GM12878 (cell line): Measurements from ENCODE around the gene OSGEP. TPM values are rescaled to one million over a fixed set of nuclear protein-coding genes. Genes with fewer than 3 reads are reported as not detected.

Source experiments
- CBX3 ChIP-seq: fragments of 200-600 bp; sonication (generic); IDR thresholded peaks from 2 replicates; pipeline ENCODE4 v1.6.1; 2016; ENCODE audit warnings: low read depth, borderline replicate concordance
- CHD2 ChIP-seq: IDR thresholded peaks from 2 replicates; pipeline ENCODE4 v1.6.1; 2011; ENCODE audit warnings: low read depth, low read length, improper control_type of control experiment, borderline replicate concordance
- E4F1 ChIP-seq: fragments of 450-650 bp; IDR thresholded peaks from 2 replicates; pipeline ENCODE4 v1.6.1; 2018; ENCODE audit warnings: borderline replicate concordance, mild to moderate bottlenecking; ENCODE audit not compliant: partially characterized antibody
- EED ChIP-seq: sonication (generic); IDR thresholded peaks from 2 replicates; pipeline ENCODE4 v1.6.1; 2016; ENCODE audit warnings: antibody characterized with exemption, low read depth
- HCFC1 ChIP-seq: fragments of 150-350 bp; IDR thresholded peaks from 2 replicates; pipeline ENCODE4 v1.6.1; 2014; ENCODE audit warnings: low read length
- LARP7 ChIP-seq: fragments of 450-650 bp; IDR thresholded peaks from 2 replicates; pipeline ENCODE4 v1.6.1; 2017; ENCODE audit warnings: mild to moderate bottlenecking
- NBN ChIP-seq: fragments of 450-650 bp; IDR thresholded peaks from 2 replicates; pipeline ENCODE4 v1.6.1; 2016
- NFXL1 ChIP-seq: fragments of 450-650 bp; IDR thresholded peaks from 2 replicates; pipeline ENCODE4 v1.6.1; 2017; ENCODE audit warnings: antibody characterized with exemption, mild to moderate bottlenecking, borderline replicate concordance
- RB1 ChIP-seq: fragments of 450-650 bp; formaldehyde crosslinking; IDR thresholded peaks from 2 replicates; pipeline ENCODE4 v1.6.1; 2017; ENCODE audit warnings: mild to moderate bottlenecking, borderline replicate concordance
- RELA ChIP-seq: fragments of 450-650 bp; IDR thresholded peaks from 2 replicates; pipeline ENCODE4 v1.8.0; 2014; ENCODE audit warnings: borderline replicate concordance; ENCODE audit not compliant: partially characterized antibody
- SMAD5 ChIP-seq: IDR thresholded peaks from 2 replicates; pipeline ENCODE4 v1.6.1; 2016; ENCODE audit warnings: antibody characterized with exemption, low read depth
- TARDBP ChIP-seq: IDR thresholded peaks from 2 replicates; pipeline ENCODE4 v1.6.1; 2016; ENCODE audit warnings: borderline replicate concordance
- TCF3 ChIP-seq: IDR thresholded peaks from 2 replicates; pipeline ENCODE4 v1.6.1; 2012; ENCODE audit warnings: low read depth, mild to moderate bottlenecking, low read length, borderline replicate concordance; ENCODE audit not compliant: insufficient read depth
- ZBED1 ChIP-seq: IDR thresholded peaks from 2 replicates; pipeline ENCODE4 v1.6.1; 2016; ENCODE audit warnings: borderline replicate concordance
- ZBTB11 ChIP-seq: fragments of 450-650 bp; formaldehyde crosslinking; IDR thresholded peaks from 2 replicates; pipeline ENCODE4 v1.5.0; 2022; ENCODE audit warnings: mild to moderate bottlenecking, missing genetic modification characterization
- ZSCAN29 ChIP-seq: fragments of 450-650 bp; IDR thresholded peaks from 2 replicates; pipeline ENCODE4 v1.6.1; 2017; ENCODE audit warnings: mild to moderate bottlenecking, moderate library complexity
- polyA plus RNA-seq, 11 experiments: library from polyadenylated mRNA; depleted of rRNA in 4 of 11; unstranded in 6 of 11; stranded (reverse) in 5 of 11; fragments of >200 nt; fragmentation: Nextera tagmentation in 4 of 11; fragmentation: Illumina TruSeq in 1 of 11; extraction: Ambion mirVana in 4 of 11; extraction: Trizol in 1 of 11; gene quantifications; 1 replicate in 1 of 11; 2 replicates in 10 of 11; pipeline versions ENCODE4 v1.2.1 to v1.2.3, GENCODE V29; 2011 to 2016; ENCODE audit warnings: inconsistent platforms in 2 of 11, missing spikeins in 2 of 11, low read depth in 1 of 11
- total RNA-seq, 4 experiments: library from RNA; depleted of rRNA in 3 of 4; stranded (reverse); fragments of >200 nt in 3 of 4; fragmentation: Illumina TruSeq in 1 of 4; extraction: Trizol in 1 of 4; gene quantifications; 2 replicates each; pipeline versions ENCODE4 v1.2.1 to v1.2.3, GENCODE V29; 2013 to 2021
- TF ChIP-seq, protein P1 (sequence below): fragments of 450-650 bp; IDR thresholded peaks from 2 replicates; pipeline ENCODE4 v1.6.1; 2016; ENCODE audit warnings: mild to moderate bottlenecking
- TF ChIP-seq, protein P2 (sequence below): fragments of 450-650 bp; IDR thresholded peaks from 2 replicates; pipeline ENCODE4 v1.6.1; 2018; ENCODE audit warnings: mild to moderate bottlenecking, low read depth, moderate library complexity; ENCODE audit not compliant: partially characterized antibody
- TF ChIP-seq, protein P3 (sequence below): IDR thresholded peaks from 2 replicates; pipeline ENCODE4 v1.6.1; 2011; ENCODE audit warnings: borderline replicate concordance, low read depth, mild to moderate bottlenecking, moderate library complexity, mixed read lengths, low read length; ENCODE audit not compliant: insufficient read depth; ENCODE audit errors: extremely low read length

The OSGEP gene
- total and polyA plus RNA-seq, 10 of the 15 experiments (the other 5 are each of a cell fraction or from before 2014, with no cell fraction given), result 47.8 to 88.9 (median 52.8) TPM

DNA sequence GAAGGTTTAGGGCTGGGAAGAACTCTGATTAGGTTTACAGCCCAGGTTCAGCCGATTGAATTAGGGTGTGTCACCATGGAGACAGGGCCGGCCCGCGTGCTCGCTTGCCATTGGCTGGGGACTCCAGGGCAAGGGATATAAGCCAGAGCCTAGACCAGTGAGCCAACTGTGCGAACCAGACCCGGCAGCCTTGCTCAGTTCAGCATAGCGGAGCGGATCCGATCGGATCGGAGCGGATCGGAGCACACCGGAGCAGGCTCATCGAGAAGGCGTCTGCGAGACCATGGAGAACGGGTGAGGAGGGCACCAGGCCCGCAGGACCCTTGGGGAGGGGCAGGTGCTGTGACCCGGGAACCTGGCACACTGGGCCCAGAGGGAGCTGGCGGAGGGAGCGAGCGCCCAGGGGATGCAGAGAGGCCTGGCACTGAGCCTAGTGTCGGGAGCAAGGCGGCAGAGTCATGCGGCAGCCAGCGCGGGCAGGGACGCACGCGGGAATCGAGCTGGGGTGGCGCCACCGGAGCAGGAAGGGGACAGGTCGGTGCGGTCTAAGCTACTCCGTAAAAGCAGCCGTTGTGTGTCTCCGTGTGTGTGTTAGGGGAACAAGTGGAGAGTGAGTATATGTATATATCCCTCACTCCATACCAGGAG lies 14.8 kb upstream of the OSGEP start, which contains the start of gene PNP (continued):
- no peak for TF ChIP-seq RELA
- TF ChIP-seq ZBED1, result 0 out of 2 replicates have a peak, but pooled peaks have one; percentile 29
- TF ChIP-seq TCF3, result peak; percentile 82; the same call in 1 of the 2 replicates
- TF ChIP-seq ZSCAN29, result no peak
- no peak for TF ChIP-seq ZBTB11
- TF ChIP-seq EED, result no peak
- TF ChIP-seq, protein P1, sequence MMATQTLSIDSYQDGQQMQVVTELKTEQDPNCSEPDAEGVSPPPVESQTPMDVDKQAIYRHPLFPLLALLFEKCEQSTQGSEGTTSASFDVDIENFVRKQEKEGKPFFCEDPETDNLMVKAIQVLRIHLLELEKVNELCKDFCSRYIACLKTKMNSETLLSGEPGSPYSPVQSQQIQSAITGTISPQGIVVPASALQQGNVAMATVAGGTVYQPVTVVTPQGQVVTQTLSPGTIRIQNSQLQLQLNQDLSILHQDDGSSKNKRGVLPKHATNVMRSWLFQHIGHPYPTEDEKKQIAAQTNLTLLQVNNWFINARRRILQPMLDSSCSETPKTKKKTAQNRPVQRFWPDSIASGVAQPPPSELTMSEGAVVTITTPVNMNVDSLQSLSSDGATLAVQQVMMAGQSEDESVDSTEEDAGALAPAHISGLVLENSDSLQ, result peak; percentile 21; the same call in 1 of the 2 replicates
- TF ChIP-seq RB1, result peak; percentile 79
- TF ChIP-seq NBN, result peak; percentile 72
- TF ChIP-seq LARP7, result peak; percentile 82
- TF ChIP-seq CBX3, result no peak
- no peak for TF ChIP-seq NFXL1
- TF ChIP-seq CHD2, result no peak
- no peak for TF ChIP-seq E4F1
- TF ChIP-seq, protein P2, sequence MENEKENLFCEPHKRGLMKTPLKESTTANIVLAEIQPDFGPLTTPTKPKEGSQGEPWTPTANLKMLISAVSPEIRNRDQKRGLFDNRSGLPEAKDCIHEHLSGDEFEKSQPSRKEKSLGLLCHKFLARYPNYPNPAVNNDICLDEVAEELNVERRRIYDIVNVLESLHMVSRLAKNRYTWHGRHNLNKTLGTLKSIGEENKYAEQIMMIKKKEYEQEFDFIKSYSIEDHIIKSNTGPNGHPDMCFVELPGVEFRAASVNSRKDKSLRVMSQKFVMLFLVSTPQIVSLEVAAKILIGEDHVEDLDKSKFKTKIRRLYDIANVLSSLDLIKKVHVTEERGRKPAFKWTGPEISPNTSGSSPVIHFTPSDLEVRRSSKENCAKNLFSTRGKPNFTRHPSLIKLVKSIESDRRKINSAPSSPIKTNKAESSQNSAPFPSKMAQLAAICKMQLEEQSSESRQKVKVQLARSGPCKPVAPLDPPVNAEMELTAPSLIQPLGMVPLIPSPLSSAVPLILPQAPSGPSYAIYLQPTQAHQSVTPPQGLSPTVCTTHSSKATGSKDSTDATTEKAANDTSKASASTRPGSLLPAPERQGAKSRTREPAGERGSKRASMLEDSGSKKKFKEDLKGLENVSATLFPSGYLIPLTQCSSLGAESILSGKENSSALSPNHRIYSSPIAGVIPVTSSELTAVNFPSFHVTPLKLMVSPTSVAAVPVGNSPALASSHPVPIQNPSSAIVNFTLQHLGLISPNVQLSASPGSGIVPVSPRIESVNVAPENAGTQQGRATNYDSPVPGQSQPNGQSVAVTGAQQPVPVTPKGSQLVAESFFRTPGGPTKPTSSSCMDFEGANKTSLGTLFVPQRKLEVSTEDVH, result no peak
- TF ChIP-seq HCFC1, result 0 out of 2 replicates have a peak, but pooled peaks have one; percentile 35
- TF ChIP-seq, protein P3, sequence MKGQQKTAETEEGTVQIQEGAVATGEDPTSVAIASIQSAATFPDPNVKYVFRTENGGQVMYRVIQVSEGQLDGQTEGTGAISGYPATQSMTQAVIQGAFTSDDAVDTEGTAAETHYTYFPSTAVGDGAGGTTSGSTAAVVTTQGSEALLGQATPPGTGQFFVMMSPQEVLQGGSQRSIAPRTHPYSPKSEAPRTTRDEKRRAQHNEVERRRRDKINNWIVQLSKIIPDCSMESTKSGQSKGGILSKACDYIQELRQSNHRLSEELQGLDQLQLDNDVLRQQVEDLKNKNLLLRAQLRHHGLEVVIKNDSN, result no peak
- TF ChIP-seq TARDBP, result no peak
- peak; percentile 98 for TF ChIP-seq SMAD5
